ENCODE results near the gene KIR2DL1.

DNA sequence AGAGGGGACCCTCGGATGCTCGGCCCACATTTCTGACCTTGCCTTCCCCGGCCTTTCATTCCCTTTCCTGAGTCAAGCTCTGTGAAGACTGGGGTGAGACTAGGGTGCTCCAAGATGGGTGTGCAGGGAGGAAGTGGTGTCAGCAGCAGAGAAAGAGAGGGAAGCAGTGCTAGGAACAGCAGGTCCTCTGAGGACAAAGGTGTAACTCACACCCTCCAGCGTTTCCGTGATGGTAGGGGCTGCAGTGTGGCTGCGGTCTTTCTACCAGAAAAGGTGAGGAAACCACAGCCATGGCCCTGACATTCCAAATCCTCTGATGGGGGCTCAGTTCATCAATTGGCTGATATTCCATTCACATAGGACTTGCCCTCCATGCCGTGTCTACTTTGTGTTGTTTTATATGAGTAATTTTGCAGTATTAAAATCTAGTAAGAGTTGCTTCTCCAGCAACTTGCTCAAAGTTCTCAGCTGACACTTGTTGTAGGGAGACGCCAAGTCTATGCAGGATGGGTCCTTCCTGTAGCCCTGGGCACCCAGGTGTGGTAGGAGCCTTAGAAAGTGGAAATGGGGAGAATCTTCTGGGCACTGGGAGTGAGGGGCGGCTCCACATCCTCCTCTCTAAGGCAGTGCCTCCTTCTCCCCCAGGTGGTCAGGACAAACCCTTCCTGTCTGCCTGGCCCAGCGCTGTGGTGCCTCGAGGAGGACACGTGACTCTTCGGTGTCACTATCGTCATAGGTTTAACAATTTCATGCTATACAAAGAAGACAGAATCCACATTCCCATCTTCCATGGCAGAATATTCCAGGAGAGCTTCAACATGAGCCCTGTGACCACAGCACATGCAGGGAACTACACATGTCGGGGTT, 48.3 kb downstream of the KIR2DL1 start:
- TF ChIP-seq TAF1 (IDR thresholded peaks at IDR 0.05; ENCODE audit: borderline replicate concordance, insufficient read depth, low read length): no peak
- TF ChIP-seq, protein P1, sequence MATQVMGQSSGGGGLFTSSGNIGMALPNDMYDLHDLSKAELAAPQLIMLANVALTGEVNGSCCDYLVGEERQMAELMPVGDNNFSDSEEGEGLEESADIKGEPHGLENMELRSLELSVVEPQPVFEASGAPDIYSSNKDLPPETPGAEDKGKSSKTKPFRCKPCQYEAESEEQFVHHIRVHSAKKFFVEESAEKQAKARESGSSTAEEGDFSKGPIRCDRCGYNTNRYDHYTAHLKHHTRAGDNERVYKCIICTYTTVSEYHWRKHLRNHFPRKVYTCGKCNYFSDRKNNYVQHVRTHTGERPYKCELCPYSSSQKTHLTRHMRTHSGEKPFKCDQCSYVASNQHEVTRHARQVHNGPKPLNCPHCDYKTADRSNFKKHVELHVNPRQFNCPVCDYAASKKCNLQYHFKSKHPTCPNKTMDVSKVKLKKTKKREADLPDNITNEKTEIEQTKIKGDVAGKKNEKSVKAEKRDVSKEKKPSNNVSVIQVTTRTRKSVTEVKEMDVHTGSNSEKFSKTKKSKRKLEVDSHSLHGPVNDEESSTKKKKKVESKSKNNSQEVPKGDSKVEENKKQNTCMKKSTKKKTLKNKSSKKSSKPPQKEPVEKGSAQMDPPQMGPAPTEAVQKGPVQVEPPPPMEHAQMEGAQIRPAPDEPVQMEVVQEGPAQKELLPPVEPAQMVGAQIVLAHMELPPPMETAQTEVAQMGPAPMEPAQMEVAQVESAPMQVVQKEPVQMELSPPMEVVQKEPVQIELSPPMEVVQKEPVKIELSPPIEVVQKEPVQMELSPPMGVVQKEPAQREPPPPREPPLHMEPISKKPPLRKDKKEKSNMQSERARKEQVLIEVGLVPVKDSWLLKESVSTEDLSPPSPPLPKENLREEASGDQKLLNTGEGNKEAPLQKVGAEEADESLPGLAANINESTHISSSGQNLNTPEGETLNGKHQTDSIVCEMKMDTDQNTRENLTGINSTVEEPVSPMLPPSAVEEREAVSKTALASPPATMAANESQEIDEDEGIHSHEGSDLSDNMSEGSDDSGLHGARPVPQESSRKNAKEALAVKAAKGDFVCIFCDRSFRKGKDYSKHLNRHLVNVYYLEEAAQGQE (IDR thresholded peaks at IDR 0.05; ENCODE audit: insufficient read depth in 1 of 2, low read depth in 2 of 2, low read length in 2 of 2): no peak
- no peak for TF ChIP-seq SIN3A (IDR thresholded peaks at IDR 0.05; ENCODE audit: borderline replicate concordance, insufficient read depth, low read length)
- no peak for TF ChIP-seq POLR2AphosphoS5 (IDR thresholded peaks at IDR 0.05; ENCODE audit: low read depth, low read length)
- TF ChIP-seq FOXP2 (optimal IDR thresholded peaks at IDR 0.05; ENCODE audit: borderline replicate concordance, extremely low read depth, extremely low read length, insufficient read depth): no peak

Data from PFSK-1 (cell line).